ENCODE measurements around the gene PDZD2.
A peak's percentile ranks its signal among the peaks of the same experiment; 100 is the strongest.
"Not testable (repeated sequence)": the region's sequence is repeated elsewhere in the genome, so short reads cannot be mapped to it uniquely, and the experiment has no call there.

The PDZD2 gene

DNA sequence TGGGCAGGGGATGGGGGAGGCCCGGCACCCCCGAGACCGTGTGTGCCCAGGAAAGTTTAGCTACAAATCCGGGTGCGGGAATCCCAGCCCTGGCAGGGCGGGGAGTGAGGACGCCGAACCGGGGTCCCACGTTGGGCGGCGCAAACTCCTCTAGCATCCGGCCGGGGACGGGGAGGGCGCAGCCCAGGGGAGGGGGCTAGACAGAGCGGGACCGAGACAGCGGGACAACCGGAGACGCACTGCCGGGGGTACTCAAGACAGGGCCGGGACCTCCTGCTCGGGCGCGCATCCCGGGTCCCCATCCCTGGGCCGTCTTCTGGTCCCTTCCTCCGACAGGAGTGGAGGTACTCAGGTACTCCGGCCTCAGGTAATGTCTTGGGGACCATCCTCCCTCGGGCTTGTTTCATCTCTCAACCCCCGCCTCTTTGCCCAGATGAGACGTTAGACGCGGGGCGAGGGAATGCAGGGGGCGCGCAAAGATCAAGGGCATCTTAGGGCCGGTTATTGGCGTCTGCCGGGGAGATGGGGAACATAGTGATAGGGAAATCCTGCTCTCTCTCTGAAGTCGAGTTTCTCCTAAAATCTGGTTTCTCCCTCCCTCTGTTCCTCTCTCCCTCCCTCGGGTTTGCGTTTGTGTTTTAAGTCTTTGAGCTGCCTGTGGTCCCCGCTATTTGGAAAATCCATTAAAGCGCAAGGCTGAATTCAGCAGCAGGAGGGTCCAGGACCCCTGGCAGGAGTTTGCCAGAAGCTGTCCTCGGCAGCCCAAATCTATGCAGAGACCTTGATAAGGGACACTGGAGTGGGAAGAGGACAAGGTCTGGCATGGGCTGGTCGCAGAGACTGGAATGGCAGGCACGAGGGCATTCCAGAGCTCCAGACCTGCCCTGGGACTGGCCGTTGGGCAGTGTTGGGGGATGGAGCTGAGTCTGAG lies 815 bp downstream of the PDZD2 start:
- DNase-seq, result peak; percentile 79

DNA sequence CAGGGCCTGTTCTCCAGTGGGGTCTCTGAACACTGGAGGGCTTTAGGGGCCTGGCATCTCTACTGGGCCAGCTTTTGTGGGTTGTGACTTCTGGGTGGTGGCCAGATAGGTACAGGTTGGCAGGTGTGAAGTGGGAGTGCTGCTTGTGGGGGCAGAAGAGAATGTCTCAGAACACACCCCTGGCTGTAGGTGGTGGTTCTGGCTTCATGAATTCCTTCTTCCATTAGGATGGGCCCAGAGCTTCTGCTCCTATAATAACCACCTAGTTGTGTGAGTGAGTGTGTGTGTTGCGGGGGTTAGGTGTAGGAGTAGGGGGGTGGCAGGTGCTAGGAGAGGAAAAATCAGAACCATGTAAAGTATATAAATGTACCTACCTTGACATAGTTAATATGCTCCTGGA lies 1.6 kb downstream of the PDZD2 start:
- no peak for DNase-seq

DNA sequence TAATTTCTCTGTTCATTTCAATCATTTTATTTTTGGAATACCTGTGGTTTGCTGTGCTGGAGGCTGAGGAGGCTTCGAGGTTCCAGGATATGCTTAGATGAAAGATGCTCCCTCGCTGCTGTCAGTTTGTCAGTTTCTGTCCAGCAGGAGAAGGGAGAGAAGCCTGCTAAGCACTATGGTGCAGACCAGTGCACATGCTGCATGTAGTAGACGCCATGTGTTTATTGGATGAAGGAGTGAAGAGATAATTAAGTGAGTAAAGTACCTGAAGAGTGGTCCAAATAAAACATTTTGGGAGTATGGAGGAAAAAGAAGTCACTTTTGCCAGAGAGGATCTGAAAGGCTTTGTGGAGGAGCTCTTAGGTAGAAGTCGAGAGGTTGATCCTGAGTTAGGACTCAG lies 2.1 kb downstream of the PDZD2 start:
- DNase-seq, result no peak

DNA sequence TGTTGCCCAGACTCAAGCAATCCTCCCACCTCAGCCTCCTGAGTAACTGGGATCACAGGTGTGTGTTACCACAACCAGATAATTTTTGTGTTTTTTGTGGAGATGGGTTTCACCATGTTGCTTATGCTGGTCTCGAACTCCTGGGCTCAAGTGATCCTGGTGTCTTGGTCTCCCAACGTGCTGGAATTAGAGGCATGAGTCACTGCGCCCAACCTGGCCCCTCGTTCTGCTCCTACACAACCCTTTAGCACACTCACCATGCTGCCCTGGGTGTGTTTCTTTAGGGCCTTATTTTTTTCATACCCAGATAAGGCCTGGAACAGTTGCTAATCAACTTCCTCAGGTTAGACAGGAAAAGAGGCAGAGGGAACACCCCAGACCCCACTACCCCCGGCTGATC lies 2.6 kb downstream of the PDZD2 start:
- DNase-seq, result no peak

DNA sequence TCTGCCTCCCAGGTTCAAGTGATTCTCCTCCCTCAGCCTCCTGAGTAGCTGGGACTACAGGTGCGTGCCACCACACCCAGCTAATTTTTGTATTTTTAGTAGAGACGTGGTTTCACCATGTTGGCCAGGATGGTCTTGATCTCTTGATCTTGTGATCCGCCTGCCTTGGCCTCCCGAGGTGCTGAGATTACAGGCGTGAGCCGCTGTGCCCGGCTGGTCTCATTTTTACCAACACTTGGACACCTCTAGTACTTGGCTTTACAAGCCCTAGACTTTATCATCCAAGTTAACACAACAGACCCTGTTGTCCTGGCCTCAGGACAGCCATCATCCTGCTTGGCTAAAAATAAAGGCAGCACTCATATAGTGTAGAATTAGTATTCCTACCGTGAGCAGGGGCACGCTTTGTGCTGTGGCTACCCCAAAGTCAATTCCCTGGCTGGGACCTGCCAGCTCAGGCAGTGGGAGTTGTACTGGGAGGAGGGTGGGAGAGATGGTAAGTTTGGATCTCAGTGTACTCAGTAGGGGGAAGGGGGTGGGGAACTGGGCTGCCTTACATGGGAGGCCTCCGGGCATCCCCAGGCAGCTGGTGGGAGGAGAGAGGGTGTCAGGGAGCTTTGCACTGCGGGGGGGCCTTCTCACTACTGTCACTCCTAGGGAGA lies 6.6 kb downstream of the PDZD2 start:
- no peak for DNase-seq

DNA sequence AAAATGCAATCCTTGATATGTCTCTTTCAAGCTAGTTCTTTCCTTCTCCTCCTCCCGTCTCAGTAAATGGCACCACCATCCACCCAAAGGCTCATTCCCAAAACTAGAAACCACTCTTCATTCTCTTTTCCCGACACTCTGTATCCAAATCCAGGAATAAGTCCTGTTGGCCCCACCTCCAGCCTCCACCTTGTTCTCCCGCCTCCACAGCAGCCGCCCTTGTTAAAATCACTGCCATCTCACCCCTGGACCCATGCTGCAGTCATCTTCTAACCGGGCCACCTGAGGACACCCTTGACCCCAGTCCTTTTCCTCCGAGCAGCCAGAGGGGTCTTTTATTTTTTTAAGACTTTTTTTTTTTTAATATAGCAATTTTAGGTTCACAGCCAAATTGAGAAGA lies 9.4 kb downstream of the PDZD2 start:
- no peak for DNase-seq

DNA sequence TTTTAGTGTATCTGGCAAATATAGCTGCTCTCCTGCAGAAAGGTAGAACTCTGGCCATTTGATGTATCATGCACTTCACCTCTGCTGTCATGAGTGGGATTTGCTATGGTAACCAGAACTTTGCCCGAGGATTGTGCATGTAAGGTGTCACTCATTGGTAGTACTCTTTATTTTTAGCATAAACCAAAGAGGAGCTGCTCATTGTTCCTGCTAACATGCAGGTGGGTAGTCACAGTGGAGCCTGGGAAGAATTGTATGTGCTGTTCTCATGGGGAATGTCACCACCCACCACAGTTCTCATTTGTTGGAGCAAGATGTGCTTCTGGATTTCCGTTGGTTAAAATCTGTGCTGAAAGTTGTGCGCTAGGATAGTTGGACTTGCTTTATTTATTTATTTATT lies 12.3 kb downstream of the PDZD2 start:
- DNase-seq, result no peak

DNA sequence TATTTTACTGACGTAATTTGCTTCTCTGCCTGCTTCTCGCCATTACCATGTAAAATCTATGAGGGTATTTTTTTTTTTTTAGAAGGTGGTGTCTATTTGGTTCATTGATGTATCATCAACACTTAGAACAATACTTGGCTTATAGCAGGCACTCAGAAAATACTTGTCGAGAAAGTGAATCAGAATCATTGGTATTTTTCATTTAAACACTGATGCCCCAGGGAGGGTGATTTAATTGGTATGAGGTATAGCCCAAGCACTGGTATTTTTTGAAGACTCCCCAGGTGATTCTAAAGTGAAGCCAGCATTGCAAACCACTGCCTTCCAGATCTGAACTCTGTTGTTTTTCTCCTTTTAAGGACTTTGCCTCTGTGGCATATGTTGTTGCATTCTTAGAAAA lies 16.6 kb downstream of the PDZD2 start:
- no peak for DNase-seq

DNA sequence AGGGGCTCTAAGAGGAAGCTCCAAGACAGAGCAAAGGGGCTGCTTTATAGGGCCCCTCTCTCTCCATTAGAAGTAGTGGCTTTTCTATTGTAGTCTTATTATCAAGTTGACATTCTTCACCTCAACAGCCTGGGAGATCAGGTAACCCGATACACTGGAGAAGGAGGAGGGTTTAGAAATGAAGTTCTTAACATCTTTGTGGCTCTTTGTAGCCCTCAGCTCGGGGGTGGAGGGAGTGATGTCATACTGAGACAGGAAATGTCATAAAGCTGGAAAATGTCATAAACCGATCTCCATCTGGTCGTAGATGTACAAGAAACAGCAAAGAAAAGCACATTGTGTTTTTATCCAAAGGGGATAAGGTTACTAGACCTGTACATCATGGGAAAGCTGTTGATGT lies 17.9 kb downstream of the PDZD2 start:
- no peak for DNase-seq

DNA sequence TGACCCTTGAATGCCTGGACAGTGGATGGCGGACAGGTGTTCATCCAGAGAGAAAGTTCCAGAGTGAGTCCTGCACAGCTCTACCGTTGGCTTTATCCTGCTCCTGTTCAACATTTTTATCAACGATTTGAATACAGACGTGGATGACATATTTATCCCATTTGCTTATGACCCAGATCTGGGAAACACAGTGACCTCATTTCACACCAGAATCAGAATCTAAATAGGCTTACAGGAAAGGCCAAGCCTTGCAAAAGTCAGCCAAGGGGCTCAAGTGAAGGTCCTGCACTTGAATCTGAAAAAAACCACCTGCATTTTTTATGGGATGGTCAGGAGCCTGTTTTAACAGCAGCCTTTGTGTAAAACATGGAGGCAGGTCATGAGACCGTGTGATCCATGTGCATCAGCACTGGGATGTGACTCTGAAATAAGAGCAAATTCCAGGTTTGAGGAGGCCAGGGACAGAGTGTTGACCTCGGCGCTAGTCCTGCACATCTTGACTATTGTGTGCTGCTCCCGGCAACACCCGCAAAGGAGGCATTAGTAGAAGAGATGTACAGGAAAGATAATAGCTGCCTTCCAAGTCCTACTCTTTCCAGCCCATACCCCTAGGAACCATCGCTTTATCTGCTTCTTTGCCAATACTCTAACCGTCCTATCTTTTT lies 18.5 kb downstream of the PDZD2 start:
- DNase-seq, result no peak

DNA sequence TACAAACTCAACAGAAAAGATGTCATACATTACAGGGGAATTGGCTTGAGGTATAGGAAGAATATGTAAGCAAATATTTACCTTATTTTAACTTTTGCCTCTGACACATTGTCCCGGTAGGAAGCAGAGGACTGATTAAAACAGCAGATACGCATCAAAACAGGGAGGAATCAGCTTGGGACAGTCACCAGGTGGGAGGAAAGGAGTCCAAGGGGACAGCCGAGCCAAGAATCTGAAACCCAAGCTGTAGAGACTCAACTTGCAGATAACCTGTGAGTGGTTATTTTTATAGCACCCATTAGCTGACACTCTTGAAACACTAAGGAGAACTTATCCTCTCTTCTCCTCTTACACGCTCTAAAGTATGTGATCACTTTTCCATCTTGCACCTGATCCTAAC lies 22.3 kb downstream of the PDZD2 start:
- no peak for DNase-seq

DNA sequence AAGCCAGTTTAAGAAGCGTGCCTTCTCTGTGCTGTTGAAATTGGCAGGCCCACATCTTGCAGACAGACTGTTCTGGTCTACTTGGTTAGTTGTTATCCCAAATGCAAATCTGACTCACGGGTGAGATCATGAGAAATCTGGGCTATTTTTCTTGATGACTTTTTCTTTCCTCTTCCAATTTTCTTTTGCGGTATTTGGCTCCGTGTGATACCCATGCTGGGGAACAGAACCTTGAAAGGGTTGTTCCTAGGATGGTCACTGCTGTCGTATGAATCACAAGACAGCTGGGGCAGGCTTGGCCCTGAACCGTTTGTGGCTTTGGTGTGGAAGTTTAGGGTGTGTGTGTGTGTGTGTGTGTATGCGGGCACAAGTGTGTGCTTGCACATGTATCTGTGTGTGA lies 24.6 kb downstream of the PDZD2 start:
- no peak for DNase-seq

DNA sequence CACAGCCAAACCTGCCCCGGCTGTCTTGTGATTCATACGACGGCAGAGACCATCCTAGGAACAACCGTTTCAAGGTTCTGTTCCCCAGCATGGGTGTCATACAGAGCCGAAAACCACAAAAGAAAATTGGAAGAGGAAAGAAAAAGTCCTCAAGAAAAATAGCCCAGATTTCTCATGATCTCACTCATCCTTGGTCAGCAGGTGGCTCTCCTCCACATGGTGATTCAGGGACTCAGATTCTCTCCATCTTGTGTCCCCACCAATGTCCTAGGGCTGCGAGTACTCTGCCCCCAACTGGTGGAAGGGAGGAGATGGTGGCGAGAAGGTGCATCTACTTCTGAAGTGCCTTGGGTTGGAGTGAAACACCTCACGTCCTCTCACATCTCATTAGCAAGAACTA lies 25.6 kb downstream of the PDZD2 start:
- peak; percentile 79 for DNase-seq

DNA sequence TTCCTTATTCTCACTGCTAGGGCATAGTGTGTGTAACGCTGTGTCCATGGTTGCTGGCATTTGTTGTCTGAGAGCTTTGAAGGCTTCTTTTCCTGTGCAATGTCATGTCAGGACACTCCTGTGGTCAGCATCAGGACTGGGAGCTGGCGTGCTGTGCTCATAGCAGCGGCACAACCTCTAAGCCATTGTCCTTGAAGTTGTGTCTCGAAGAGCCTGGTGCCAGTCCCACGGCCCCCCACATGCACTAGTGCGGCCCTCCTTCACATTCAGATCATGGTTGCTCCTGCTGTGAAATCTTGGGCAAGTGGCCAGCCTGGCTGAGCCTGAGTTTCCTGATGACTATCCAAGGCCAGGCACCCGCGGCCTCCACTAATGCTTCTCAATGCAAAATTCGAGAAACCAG lies 32.4 kb downstream of the PDZD2 start:
- DNase-seq, result no peak

DNA sequence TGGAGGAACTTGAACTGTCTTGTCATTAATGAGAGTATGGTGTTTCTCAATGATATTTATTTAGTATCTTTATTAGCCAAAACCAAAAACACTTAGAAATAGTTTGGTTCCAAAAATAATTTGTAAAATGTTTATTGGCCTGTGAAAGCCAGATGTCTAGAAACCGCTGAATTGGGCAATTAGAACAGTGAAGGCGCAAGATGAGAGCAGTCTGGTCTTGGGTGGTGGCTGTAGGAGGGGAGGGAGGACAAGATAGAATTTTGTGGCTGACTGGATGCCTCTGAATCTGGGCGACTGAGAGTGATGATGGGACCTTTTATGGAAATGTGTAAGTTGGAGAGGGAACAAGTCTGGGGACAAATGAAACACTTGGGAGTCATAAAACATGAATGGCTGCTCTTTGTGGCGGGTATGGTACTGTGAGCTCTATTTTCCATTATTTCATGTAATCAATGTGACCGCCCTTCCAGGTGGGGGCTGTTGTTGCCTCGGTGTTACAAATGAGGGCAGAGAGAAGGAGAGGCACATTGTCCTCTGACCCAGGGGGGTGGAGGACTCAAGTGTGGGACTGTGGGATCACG lies 35.5 kb downstream of the PDZD2 start:
- DNase-seq, result no peak

DNA sequence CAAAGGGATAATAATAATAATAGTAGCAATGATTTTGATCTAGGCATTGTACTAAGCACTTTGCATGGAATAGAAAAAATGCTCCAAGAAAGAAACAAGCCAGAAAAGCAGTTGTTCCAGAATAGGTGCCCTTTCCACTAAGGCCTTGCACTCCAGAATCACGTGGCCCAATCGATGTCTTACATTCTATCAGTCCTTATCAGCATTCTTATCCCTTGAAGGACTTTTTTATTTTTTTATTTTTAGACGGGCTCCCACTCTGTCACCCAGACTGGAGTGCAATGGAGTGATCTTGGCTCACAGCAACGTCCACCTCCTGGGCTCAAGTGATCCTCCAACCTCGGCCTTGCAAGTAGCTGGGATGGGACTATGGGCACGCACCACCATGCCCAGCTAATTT lies 36.5 kb downstream of the PDZD2 start:
- no peak for DNase-seq

DNA sequence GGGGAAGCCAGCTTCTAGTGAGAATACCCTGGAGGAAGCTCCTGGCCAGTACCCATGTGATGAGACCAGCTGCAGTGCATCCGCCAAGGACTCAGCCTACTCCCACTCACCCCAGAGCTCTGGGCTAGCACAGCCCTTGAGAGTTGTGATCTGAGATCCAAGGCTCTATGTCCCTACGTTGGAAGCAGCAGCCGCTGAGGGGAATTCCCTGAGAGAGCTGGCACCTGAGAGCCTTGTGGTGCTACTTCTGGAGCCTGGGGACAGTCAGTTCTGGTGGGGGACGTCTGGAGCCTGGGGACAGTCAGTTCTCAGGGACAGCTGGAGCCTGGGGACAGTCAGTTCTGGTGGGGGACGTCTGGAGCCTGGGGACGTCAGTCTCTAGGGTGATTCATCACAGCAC lies 39.2 kb downstream of the PDZD2 start:
- DNase-seq, result no peak

DNA sequence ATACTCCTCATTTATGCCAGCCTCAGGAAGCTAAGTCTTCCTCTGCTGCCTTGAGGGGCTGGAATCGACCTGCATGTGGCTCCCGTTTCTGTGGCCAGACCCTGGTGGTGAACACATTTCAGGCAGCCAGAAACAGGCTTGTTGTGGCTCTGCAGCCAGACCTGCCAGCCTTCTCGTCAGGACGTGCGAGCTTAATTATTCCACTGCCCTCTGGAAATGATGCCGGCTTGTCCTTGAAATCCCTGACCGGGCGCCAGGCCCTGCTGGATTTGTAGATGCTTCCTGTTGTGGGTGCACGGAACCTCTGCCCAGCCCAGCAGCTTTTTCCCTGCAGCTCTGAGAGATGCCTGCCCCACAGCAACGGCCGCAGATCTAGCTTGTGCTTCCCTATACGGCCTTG lies 41.6 kb downstream of the PDZD2 start:
- no peak for DNase-seq

DNA sequence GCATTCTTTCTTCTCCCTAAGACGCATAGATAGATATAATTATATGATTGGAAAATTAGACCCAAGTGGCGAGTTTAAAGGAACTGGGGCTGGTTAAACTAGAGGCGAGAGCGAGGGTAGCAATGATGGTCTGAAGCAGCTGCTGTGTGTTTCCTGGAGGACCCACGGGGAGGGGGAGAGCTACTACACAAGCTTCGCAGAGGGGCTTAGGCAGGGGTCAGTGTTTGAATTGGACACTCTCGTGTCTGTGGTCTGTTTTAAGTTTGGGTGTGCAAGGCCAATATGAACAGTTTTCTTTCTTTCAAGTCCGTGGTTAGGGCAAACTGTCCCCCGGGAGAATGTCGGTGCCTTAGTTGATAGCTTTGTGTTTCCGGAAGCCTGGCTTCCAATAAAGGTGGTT lies 43.1 kb downstream of the PDZD2 start:
- no peak for DNase-seq

DNA sequence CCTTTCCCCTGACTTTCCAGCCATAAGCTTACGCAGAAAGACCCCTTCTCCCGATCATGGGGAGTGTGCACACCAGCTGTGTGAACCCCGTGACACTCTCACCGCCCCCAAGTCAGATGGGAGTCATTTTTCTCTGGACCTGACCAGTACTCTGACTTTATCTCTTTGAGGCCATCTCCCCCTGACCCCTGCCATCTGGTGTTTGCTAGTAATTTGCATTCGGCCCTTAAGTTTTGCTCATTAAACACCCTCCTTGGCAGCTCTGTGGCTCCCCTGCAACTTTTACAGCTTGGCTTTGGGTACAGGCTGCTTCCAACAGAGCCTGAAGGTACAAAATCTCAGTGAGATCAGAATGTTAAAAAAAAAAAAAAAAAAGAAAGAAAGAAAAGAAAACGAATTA lies 43.9 kb downstream of the PDZD2 start:
- DNase-seq, result no peak

DNA sequence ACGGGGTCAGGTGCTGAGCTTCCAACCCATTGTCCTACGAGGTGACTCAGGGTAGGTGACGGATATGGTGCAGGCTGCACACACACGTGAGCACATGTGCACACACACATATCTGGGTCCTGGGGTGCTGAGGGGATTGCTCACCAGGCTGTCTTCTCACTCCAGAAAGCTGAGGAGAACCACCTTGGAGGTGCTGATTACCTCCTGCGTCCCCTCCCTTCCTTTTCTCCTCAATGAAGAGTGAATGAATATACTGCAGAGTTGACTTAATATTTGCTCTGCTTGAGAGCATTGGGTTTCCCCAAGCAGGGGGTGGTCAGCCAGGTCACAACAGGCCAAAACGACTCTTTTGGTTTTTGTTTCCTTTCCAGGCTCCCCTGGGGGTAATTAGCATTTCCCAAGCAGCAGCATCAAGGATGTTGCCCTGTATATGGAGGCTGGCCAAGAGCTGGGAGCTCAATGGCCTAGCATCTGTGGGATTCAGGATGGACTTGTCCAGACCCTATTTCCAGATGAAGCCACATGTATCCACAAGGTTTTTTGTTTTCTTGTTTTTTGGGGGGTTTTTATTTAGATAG lies 49.7 kb downstream of the PDZD2 start:
- DNase-seq, result no peak

DNA sequence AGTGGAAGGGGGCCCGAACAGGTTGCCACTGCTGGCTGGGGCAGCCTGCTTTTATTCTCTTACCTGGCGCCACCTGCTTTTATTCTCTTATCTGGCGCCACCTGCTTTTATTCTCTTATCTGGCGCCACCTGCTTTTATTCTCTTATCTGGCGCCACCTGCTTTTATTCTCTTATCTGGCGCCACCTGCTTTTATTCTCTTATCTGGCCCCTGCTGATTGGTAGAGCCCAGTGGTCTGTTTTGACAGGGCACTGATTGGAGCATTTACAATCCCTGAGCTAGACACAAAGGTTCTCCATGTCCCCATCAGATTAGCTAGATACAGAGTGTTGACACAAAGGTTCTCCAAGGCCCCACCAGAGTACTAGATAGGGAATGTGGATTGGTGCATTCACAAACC lies 52.5 kb downstream of the PDZD2 start:
- not testable (repeated sequence) for DNase-seq

DNA sequence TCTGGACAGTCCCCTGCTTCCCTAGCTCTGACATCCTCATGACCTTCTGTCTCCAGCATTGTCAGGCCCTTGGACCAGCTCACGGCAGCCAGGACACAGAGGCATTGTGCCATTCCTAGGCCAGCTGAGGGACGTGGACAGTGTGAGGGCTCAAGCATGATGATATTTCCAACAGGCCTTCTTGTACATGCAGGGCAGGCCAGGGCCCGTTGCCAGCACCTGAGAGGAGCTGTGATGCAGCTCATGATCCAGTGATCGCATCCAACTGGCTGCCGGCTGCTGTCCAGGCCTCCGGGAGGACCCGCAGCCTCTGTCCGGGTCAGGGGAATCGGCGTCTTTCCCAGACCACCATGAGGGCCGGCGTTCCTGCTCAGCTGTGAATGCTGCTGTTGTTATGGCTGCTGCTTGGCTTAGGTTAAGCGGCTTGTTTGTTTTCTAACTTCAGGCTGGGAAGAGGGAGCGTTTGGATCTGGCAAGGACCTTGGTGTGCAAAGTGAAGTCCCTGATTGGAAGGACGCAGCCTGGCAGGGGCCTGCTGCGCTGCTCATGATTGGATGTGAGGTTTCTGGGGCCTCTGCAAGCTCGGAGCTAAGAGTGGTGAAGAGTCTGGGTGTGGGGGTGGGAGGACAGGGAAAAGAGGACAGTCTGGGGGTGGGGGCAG lies 53.8 kb downstream of the PDZD2 start:
- no peak for DNase-seq

Measured in islet precursor cell (in vitro differentiated cells).